WERI-Rb-1 (cell line): ENCODE results near the gene SLC30A5.

ENCODE experiments used
- DNase-seq: peaks from one replicate; pipeline ENCODE4 v3.0.0-alpha.2; 2020
- H3K27ac ChIP-seq: fragments of 250-450 bp; sonication (Bioruptor Pico); 2 replicates; pipeline ENCODE4 v1.5.1; 2020; ENCODE audit warnings: mild to moderate bottlenecking, moderate library complexity
- H3K27me3 ChIP-seq: fragments of 250-450 bp; sonication (Bioruptor Pico); 2 replicates; pipeline ENCODE4 v1.5.1; 2021; ENCODE audit warnings: mild to moderate bottlenecking, low read depth, moderate library complexity; ENCODE audit not compliant: insufficient read depth, severe bottlenecking
- H3K36me3 ChIP-seq: fragments of 250-450 bp; sonication (Bioruptor Pico); 2 replicates; pipeline ENCODE4 v1.5.1; 2020; ENCODE audit warnings: mild to moderate bottlenecking, moderate library complexity
- H3K4me3 ChIP-seq: 2 replicates; pipeline ENCODE4 v1.5.1; 2011; ENCODE audit warnings: low read depth, mild to moderate bottlenecking, control low read depth, low read length
- H3K9me3 ChIP-seq: fragments of 250-450 bp; sonication (Bioruptor Pico); 2 replicates; pipeline ENCODE4 v1.5.1; 2021; ENCODE audit warnings: mild to moderate bottlenecking, moderate library complexity; ENCODE audit not compliant: severe bottlenecking
- TF ChIP-seq, protein P1 (sequence below): IDR thresholded peaks from 2 replicates; pipeline ENCODE4 v1.5.1; 2011; ENCODE audit warnings: low read depth, mild to moderate bottlenecking, control low read depth, inconsistent platforms, low read length

Gene SLC30A5

DNA sequence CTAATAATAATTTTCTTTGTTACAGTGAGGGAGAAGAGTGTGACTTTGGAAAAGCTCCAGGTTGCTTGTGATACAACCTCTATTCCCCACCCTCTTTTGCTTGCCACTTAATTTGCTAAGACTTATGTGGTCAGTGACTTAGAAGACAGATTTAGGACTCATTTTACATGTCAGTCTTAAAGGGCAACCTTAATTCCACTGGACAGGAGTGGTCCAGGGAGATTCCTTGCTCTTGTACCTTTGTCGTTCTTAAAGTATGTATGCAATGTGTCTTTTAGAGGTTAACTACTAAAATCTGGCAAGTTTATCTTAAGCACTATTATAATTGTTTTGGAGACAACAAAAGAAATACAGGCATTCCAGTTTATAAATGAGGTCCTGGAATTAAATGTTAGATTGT is 20.0 kb downstream of the SLC30A5 start:
- TF ChIP-seq, protein P1, sequence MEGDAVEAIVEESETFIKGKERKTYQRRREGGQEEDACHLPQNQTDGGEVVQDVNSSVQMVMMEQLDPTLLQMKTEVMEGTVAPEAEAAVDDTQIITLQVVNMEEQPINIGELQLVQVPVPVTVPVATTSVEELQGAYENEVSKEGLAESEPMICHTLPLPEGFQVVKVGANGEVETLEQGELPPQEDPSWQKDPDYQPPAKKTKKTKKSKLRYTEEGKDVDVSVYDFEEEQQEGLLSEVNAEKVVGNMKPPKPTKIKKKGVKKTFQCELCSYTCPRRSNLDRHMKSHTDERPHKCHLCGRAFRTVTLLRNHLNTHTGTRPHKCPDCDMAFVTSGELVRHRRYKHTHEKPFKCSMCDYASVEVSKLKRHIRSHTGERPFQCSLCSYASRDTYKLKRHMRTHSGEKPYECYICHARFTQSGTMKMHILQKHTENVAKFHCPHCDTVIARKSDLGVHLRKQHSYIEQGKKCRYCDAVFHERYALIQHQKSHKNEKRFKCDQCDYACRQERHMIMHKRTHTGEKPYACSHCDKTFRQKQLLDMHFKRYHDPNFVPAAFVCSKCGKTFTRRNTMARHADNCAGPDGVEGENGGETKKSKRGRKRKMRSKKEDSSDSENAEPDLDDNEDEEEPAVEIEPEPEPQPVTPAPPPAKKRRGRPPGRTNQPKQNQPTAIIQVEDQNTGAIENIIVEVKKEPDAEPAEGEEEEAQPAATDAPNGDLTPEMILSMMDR: no peak
- Histone ChIP-seq H3K27ac (no peak overlapping the region), H3K27me3 (no peaks in the 10 kb centered on the region), H3K36me3 (peaks cover 72% of the 10 kb centered on the region), H3K4me3 (no peak overlapping the region), H3K9me3 (no peaks in the 10 kb centered on the region)
- DNase-seq: no peak

GRCh38 chr5:69115526-69115925 is 21.7 kb downstream of the SLC30A5 start:
- Histone ChIP-seq H3K9me3 (no peaks in the 10 kb centered on the region), H3K27me3 (no peaks in the 10 kb centered on the region), H3K36me3 (peaks cover 59% of the 10 kb centered on the region), H3K27ac (no peak overlapping the region), H3K4me3 (no peak overlapping the region)
- TF ChIP-seq, protein P1: no peak
- DNase-seq: no peak

DNA sequence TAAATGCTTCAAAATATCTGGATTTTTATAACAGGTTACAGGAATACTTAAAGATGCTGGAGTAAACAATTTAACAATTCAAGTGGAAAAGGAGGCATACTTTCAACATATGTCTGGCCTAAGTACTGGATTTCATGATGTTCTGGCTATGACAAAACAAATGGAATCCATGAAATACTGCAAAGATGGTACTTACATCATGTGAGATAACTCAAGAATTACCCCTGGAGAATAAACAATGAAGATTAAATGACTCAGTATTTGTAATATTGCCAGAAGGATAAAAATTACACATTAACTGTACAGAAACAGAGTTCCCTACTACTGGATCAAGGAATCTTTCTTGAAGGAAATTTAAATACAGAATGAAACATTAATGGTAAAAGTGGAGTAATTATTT is 35.6 kb downstream of the SLC30A5 start:
- DNase-seq: no peak
- Histone ChIP-seq H3K27ac (no peak overlapping the region), H3K4me3 (no peak overlapping the region), H3K27me3 (no peaks in the 10 kb centered on the region), H3K36me3 (peaks cover 39% of the 10 kb centered on the region), H3K9me3 (no peaks in the 10 kb centered on the region)
- TF ChIP-seq, protein P1: no peak

GRCh38 chr5:69130241-69130640 is 36.4 kb downstream of the SLC30A5 start:
- no peak overlapping the region for H3K4me3 ChIP-seq
- peaks cover 31% of the 10 kb centered on the region for H3K36me3 ChIP-seq

DNA sequence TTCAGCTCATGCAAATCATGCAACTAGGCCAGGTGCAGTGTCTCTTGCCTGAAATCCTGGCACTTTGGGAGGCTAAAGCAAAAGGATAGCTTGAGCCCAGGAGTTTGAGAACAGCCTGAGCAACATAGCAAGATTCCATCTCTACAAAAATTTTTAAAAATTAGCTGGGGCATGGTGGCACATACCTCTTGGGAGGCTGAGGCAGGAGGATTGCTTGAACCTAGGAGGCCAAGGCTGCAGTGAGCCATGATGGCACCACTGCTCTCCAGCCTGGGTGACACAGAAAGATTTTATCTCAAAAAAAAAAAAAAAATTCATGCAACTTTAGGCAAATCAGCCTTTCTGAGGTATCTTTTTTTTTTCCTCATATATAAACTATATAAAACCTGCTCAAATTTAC is 37.5 kb downstream of the SLC30A5 start:
- no peak overlapping the region for H3K4me3 ChIP-seq
- no peaks in the 10 kb centered on the region for H3K9me3 ChIP-seq
- no peaks in the 10 kb centered on the region for H3K27me3 ChIP-seq
- H3K36me3 ChIP-seq: peaks cover 26% of the 10 kb centered on the region
- TF ChIP-seq, protein P1: no peak
- H3K27ac ChIP-seq: no peak overlapping the region
- no peak for DNase-seq

More at GRCh38 chr5:69130241-69130640, 36.4 kb downstream of the SLC30A5 start:
- DNase-seq: no peak
- Histone ChIP-seq H3K27me3 (no peaks in the 10 kb centered on the region), H3K27ac (no peak overlapping the region), H3K9me3 (no peaks in the 10 kb centered on the region)
- TF ChIP-seq, protein P1: no peak

- no peak overlapping the region for H3K4me3 ChIP-seq
- DNase-seq: no peak
- H3K27ac ChIP-seq: no peak overlapping the region
- H3K9me3 ChIP-seq: no peaks in the 10 kb centered on the region
- H3K27me3 ChIP-seq: no peaks in the 10 kb centered on the region
- TF ChIP-seq, protein P1: no peak
- H3K36me3 ChIP-seq: peaks cover 6% of the 10 kb centered on the region
Observed at GRCh38 chr5:69134126-69134525, 40.3 kb downstream of the SLC30A5 start.
